ENCODE data around the gene PGGHG. TPM values are rescaled to one million over a fixed set of nuclear protein-coding genes. Genes with fewer than 3 reads are reported as not detected.

The PGGHG gene
- polyA plus RNA-seq, 3 donors, result 1.6 to 82.9 (median 2.1) TPM

- H3K9me3 Mint-ChIP-seq, result no peaks in the 10 kb centered on the region
- H3K4me3 Mint-ChIP-seq, result peak overlapping the region in 1 of 2 donors; percentile 64
- Histone ChIP-seq H3K4me1 (ENCODE audit: control insufficient read depth in 1 of 2, insufficient read depth in 2 of 2, low read length in 2 of 2) (peaks cover 7 to 9% of the 10 kb centered on the region in 2 donors), H3K79me2 (ENCODE audit: insufficient read depth, low read length) (no peaks in the 10 kb centered on the region), H2AFZ (ENCODE audit: insufficient read depth, low read depth, low read length, poor library complexity, severe bottlenecking) (no peak overlapping the region), H3K9me3 (replicated peaks in 1 of 2; ENCODE audit: control insufficient read depth in 1 of 2, insufficient read depth in 1 of 2, low read length in 2 of 2) (no peaks in the 10 kb centered on the region), H3K4me2 (replicated peaks; ENCODE audit: extremely low read depth, low read length, poor library complexity, severe bottlenecking) (no peak overlapping the region), H3K9ac (ENCODE audit: insufficient read depth, low read length, poor library complexity, severe bottlenecking) (no peak overlapping the region), H3K4me3 (replicated peaks in 1 of 3; ENCODE audit: low read depth in 2 of 3, low read length in 3 of 3) (no peak overlapping the region), H3K27ac (ENCODE audit: low read depth in 1 of 2, low read length in 2 of 2) (no peak overlapping the region), H3K27me3 (ENCODE audit: control insufficient read depth in 2 of 2, insufficient read depth in 2 of 2, low read length in 2 of 2) (peaks cover 0 to 6% of the 10 kb centered on the region in 2 donors), H4K20me1 (ENCODE audit: insufficient read depth, low read length) (no peaks in the 10 kb centered on the region), H3K36me3 (replicated peaks in 1 of 2; ENCODE audit: control insufficient read depth in 1 of 2, insufficient read depth in 2 of 2, low read length in 2 of 2) (no peaks in the 10 kb centered on the region)
- H3K4me1 Mint-ChIP-seq, result peaks cover 7% of the 10 kb centered on the region
- intact Hi-C loops (cut with micrococcal nuclease), result no loop called here
- H3K36me3 Mint-ChIP-seq, result peaks cover 2 to 6% of the 10 kb centered on the region in 2 donors
- peak overlapping the region in 3 of 7 donors; percentile 32 to 80 (median 57) for H3K27ac Mint-ChIP-seq
- 68% methylated on average over 25 of the region's 26 CpGs for WGBS (ENCODE audit: insufficient coverage)
- no peak for TF ChIP-seq CTCF (IDR thresholded peaks at IDR 0.05)
- H3K27me3 Mint-ChIP-seq (ENCODE audit: low read depth in 3 of 3), result peaks cover 17 to 55% (median 23%) of the 10 kb centered on the region in 3 donors
- no peak for DNase-seq
These were observed 8.9 kb downstream of the PGGHG start for GRCh38 chr11:297586-298405.

GRCh38 chr11:298406-299065 lies 9.6 kb downstream of the PGGHG start:
- intact Hi-C loops (cut with micrococcal nuclease), result no loop called here
- Histone ChIP-seq H3K4me1 (ENCODE audit: control insufficient read depth in 1 of 2, insufficient read depth in 2 of 2, low read length in 2 of 2) (peaks cover 12 to 13% of the 10 kb centered on the region in 2 donors), H2AFZ (ENCODE audit: insufficient read depth, low read depth, low read length, poor library complexity, severe bottlenecking) (no peak overlapping the region), H3K9me3 (replicated peaks in 1 of 2; ENCODE audit: control insufficient read depth in 1 of 2, insufficient read depth in 1 of 2, low read length in 2 of 2) (no peaks in the 10 kb centered on the region), H3K27ac (ENCODE audit: low read depth in 1 of 2, low read length in 2 of 2) (no peak overlapping the region), H3K4me2 (replicated peaks; ENCODE audit: extremely low read depth, low read length, poor library complexity, severe bottlenecking) (no peak overlapping the region), H3K36me3 (replicated peaks in 1 of 2; ENCODE audit: control insufficient read depth in 1 of 2, insufficient read depth in 2 of 2, low read length in 2 of 2) (no peaks in the 10 kb centered on the region), H3K4me3 (replicated peaks in 1 of 3; ENCODE audit: low read depth in 2 of 3, low read length in 3 of 3) (no peak overlapping the region), H4K20me1 (ENCODE audit: insufficient read depth, low read length) (no peaks in the 10 kb centered on the region), H3K27me3 (ENCODE audit: control insufficient read depth in 2 of 2, insufficient read depth in 2 of 2, low read length in 2 of 2) (peaks cover 0 to 6% of the 10 kb centered on the region in 2 donors), H3K9ac (ENCODE audit: insufficient read depth, low read length, poor library complexity, severe bottlenecking) (no peak overlapping the region), H3K79me2 (ENCODE audit: insufficient read depth, low read length) (no peaks in the 10 kb centered on the region)
- WGBS (ENCODE audit: insufficient coverage), result 86% methylated on average over 12 of the region's 15 CpGs
- Mint-ChIP-seq H3K27me3 (ENCODE audit: low read depth in 3 of 3) (peaks cover 23 to 61% (median 26%) of the 10 kb centered on the region in 3 donors), H3K4me1 (peaks cover 13% of the 10 kb centered on the region), H3K27ac (no peak overlapping the region), H3K9me3 (peaks cover 0 to 3% (median 0%) of the 10 kb centered on the region in 7 donors), H3K36me3 (peaks cover 2 to 6% of the 10 kb centered on the region in 2 donors), H3K4me3 (no peak overlapping the region)
- no peak for TF ChIP-seq CTCF (IDR thresholded peaks at IDR 0.05)
- no peak for DNase-seq

Measured in CD14-positive monocyte (primary cell).